ENCODE measurements around the gene CRYBG1. TPM values are rescaled to one million over a fixed set of nuclear protein-coding genes. Genes with fewer than 3 reads are reported as not detected.
A peak's percentile ranks its signal among the peaks of the same experiment; 100 is the strongest.

Gene CRYBG1
- total RNA-seq, 3 donors from 2014 or later, result 26.6 to 93.0 (median 86.4) TPM

GRCh38 chr6:106534564-106534982 is 174.1 kb downstream of the CRYBG1 start:
- intact Hi-C loops (cut with DNase I, micrococcal nuclease), result no loop called here
- no peak for ATAC-seq

GRCh38 chr6:106535012-106535411 is 174.5 kb downstream of the CRYBG1 start:
- intact Hi-C loops (cut with DNase I, micrococcal nuclease), result no loop called here
- H3K4me3 ChIP-seq, result no peak overlapping the region
- TF ChIP-seq CTCF (IDR thresholded peaks at IDR 0.05), result no peak
- H3K9me3 ChIP-seq, result no peaks in the 10 kb centered on the region
- no peak for DNase-seq
- no peak for ATAC-seq
- no peaks in the 10 kb centered on the region for H3K4me1 ChIP-seq (ENCODE audit: low read depth)
- no peaks in the 10 kb centered on the region for H3K36me3 ChIP-seq (ENCODE audit: low read depth)

More at GRCh38 chr6:106534564-106534982, 174.1 kb downstream of the CRYBG1 start:
- no peak for DNase-seq
- TF ChIP-seq CTCF (IDR thresholded peaks at IDR 0.05), result no peak
- Histone ChIP-seq H3K4me3 (no peak overlapping the region), H3K36me3 (ENCODE audit: low read depth) (no peaks in the 10 kb centered on the region), H3K9me3 (no peaks in the 10 kb centered on the region), H3K4me1 (ENCODE audit: low read depth) (no peaks in the 10 kb centered on the region)

- no peaks in the 10 kb centered on the region for H3K9me3 ChIP-seq
- H3K36me3 ChIP-seq (ENCODE audit: low read depth), result no peaks in the 10 kb centered on the region
- no peak overlapping the region for H3K4me3 ChIP-seq
- TF ChIP-seq CTCF (IDR thresholded peaks at IDR 0.05), result no peak
- DNase-seq (no peak), ATAC-seq (no peak)
- no peaks in the 10 kb centered on the region for H3K4me1 ChIP-seq (ENCODE audit: low read depth)
- intact Hi-C loops (cut with DNase I, micrococcal nuclease), result no loop called here
Observed at GRCh38 chr6:106536357-106536756, 175.8 kb downstream of the CRYBG1 start.

GRCh38 chr6:106536851-106537250 is 176.3 kb downstream of the CRYBG1 start:
- no peaks in the 10 kb centered on the region for H3K9me3 ChIP-seq
- no peaks in the 10 kb centered on the region for H3K36me3 ChIP-seq (ENCODE audit: low read depth)
- no peak for ATAC-seq
- no peak overlapping the region for H3K4me3 ChIP-seq
- no peak for TF ChIP-seq CTCF (IDR thresholded peaks at IDR 0.05)
- no peaks in the 10 kb centered on the region for H3K4me1 ChIP-seq (ENCODE audit: low read depth)
- intact Hi-C loops (cut with DNase I, micrococcal nuclease), result no loop called here
- DNase-seq, result no peak

GRCh38 chr6:106537662-106538061 is 177.1 kb downstream of the CRYBG1 start:
- no peaks in the 10 kb centered on the region for H3K9me3 ChIP-seq
- H3K36me3 ChIP-seq (ENCODE audit: low read depth), result no peaks in the 10 kb centered on the region
- intact Hi-C loops (cut with DNase I, micrococcal nuclease), result no loop called here
- DNase-seq, result no peak
- no peak overlapping the region for H3K4me3 ChIP-seq
- no peak for ATAC-seq
- no peaks in the 10 kb centered on the region for H3K4me1 ChIP-seq (ENCODE audit: low read depth)
- TF ChIP-seq CTCF (IDR thresholded peaks at IDR 0.05), result no peak

GRCh38 chr6:106538145-106538544 is 177.6 kb downstream of the CRYBG1 start:
- H3K9me3 ChIP-seq, result no peaks in the 10 kb centered on the region
- H3K4me3 ChIP-seq, result no peak overlapping the region
- intact Hi-C loops (cut with DNase I, micrococcal nuclease), result no loop called here
- ATAC-seq, result peak; percentile 74
- H3K4me1 ChIP-seq (ENCODE audit: low read depth), result no peaks in the 10 kb centered on the region
- DNase-seq, result no peak
- no peaks in the 10 kb centered on the region for H3K36me3 ChIP-seq (ENCODE audit: low read depth)
- TF ChIP-seq CTCF (IDR thresholded peaks at IDR 0.05), result no peak

All from mucosa of descending colon (tissue), 3 donors.